Raji (cell line): ENCODE results near the gene WNT6.

Experiments
- POLR2A ChIP-seq: IDR thresholded peaks from 2 replicates; pipeline ENCODE4 v1.6.1; 2011; ENCODE audit warnings: low read depth, low read length, control low read depth; ENCODE audit not compliant: insufficient read depth

WNT6 gene

DNA sequence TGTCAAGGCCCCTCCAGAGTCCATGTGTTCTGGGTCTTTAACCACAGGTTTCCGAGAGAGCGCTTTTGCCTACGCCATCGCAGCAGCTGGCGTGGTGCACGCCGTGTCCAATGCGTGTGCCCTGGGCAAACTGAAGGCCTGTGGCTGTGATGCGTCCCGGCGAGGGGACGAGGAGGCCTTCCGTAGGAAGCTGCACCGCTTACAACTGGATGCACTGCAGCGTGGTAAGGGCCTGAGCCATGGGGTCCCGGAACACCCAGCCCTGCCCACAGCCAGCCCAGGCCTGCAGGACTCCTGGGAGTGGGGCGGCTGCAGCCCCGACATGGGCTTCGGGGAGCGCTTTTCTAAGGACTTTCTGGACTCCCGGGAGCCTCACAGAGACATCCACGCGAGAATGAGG is 30.3 kb downstream of the WNT6 start:
- TF ChIP-seq POLR2A, result no peak

DNA sequence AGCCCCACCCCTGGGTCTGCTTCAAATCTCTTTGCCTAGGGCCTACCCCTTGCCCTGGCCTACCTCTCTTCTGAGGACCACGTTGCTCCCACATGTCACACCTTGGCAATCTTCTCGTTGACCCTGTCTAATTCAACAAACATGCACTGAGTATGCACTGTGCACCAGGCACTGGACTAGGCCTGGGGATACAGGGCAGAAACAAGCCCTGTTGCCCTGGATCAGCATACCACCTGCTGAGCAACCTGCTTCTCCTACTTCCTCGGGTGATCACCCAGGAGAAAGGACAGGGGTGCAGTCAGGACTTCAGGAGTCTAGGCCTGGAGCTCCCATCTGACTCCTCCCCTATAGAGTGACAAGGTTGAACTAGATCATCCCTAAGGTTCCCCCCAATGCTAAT is 30.8 kb downstream of the WNT6 start:
- TF ChIP-seq POLR2A, result no peak

DNA sequence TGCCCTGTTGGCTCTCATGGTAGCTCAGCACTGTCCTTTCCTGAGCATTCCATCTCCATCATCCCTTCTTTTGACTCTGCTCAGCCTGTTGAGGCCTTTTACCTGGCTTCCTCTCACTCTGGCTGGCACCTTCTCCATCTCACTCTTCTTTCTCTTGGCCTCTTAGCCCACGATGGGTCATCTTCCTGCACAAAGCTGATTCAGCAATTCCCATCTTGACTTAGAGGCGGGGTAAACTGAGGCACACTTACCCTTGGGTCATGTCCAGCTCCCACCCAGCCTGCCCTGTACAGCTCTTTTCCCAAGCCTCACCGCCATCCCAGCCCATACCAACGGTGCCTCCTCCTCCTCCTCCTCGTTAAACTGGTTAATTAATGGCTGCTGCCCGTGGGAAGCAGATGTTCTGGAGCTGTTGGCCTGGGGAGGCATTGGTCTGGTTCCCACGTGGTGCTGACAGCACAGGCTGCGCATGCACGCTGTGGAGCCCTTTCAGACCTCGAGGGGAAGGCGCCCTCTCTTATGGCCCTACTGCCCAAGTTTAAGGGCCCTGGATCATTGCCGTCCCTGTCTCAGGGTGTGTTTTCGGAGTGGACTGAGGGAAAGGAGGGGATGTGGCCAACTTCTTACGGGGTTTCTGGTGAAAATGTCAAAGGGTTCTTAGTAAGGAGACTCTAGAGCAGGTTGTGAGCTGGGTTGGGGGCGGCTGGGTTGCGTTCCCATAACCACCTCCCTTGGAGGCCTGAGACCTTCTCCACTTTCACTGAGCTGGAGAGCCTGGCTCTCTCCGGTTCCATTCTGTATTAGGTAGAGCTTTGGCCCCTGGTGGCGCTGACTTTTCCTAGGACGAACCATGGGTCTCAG is 31.9 kb downstream of the WNT6 start:
- TF ChIP-seq POLR2A, result no peak

DNA sequence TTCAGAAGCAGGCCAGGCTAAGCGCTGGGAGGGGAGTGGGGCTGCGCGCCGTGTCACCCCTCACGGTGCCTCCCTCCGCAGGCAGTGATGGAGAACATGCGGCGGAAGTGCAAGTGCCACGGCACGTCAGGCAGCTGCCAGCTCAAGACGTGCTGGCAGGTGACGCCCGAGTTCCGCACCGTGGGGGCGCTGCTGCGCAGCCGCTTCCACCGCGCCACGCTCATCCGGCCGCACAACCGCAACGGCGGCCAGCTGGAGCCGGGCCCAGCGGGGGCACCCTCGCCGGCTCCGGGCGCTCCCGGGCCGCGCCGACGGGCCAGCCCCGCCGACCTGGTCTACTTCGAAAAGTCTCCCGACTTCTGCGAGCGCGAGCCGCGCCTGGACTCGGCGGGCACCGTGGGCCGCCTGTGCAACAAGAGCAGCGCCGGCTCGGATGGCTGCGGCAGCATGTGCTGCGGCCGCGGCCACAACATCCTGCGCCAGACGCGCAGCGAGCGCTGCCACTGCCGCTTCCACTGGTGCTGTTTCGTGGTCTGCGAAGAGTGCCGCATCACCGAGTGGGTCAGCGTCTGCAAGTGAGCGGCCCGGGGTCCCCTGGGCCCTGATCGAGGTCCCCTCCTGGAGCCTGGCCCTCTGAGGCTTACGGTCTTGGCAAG is 33.2 kb downstream of the WNT6 start:
- TF ChIP-seq POLR2A, result peak; percentile 75

DNA sequence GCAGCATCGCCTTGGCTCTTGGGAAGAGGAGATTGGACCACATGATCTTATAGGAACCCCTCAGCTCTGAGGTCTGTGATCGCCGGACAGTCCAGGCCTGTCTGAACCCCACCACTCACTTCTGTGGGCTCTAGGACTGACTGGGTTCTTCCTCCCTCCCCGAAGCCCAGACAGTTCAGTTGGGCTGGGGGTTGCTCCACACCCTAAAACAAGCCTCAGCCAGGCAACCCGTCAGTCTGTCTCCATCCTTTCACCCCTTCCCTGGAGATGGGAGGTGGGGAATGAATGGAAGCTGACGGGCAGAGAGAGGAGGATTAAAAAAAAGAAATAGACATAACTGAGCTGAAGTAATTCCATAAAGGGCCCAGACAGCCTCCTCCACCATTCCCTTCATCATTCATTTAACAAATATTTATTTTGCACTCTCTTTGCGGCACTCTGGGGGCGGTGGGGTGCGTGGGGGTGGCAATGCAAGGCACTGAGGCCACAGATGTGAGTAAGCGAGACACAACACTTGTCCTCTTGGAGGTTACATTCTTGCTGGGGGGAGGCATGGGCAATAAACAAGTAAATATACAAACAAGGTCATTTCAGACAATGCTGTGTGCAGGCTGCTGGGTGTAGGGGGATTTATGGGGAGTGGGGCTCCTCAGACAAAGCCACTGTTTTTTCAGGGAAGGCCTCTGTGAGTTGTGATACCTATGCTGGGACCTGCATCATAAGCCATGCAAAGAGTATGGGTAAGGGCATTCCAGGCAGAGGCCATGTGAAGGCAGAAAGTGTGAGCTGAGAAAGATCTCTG is 33.9 kb downstream of the WNT6 start:
- TF ChIP-seq POLR2A, result no peak

DNA sequence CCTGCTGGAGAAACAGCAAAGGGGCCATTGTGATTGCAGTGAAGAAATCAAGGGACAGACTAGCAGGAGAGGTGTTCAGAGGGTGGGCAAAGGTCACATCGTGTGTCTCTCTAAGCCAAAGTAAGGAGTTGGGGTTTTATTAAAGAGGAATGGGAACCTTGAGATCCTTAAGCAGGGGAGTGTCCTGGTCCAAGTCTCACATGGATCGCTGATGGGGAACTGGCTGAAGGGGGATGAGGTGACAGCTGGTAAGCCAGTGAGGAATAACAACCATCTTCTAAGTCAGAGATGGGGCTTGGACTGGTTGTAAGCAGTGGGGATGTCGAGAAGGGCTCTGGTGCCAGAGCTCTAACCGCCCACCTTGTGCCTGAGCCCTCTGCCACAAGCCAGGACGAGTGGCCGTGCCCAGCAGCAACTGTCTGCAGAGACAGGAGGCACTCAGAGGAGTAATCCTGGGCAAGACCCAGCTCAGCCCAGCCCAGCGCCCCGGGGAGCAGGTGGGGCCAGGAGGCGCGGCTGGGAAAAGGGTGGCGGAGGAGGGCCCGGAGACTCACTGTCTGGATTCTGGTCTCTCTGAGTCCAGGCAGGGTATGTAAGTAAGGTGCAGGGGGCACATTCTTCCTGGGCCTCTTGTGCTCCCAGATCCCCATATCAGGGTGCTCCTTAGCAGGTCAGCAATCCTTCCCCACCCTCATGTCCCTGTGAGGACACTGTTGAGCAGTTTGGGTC is 34.7 kb downstream of the WNT6 start:
- peak; percentile 26; the same call in 1 of the 2 replicates for TF ChIP-seq POLR2A

DNA sequence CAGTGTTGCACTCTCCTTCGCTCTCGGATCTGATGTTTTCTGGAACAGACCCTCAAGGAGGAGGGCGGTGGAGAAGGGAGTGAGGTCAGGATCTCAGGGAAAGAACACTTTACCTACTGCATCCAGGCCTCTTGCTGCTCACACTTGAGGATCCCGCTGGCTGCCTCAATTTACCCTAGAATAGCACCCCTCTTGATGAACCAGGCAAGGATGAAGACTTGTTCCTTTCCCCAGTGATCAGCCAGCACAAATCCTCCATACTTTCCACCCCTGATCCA is 35.2 kb downstream of the WNT6 start:
- no peak for TF ChIP-seq POLR2A

DNA sequence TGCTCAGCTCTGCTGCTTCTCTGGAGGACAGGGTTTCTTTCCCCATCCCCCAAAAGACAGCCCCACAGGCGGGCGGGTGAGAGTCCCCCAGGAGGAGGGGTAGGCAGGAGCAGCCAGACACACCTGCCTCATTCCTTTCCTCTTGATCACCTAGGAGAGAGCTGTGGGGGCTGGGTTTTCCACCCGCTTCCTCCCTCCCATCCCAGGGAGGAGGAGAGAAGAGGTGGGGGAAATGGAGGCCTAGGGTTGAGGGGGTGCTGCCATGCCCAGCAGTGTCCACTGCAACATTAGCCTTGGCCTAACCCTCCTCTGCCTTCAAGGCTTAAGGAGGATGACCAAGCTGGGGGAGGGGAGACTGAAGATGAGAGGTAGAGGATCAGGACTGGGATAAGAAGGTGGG is 35.7 kb downstream of the WNT6 start:
- no peak for TF ChIP-seq POLR2A

DNA sequence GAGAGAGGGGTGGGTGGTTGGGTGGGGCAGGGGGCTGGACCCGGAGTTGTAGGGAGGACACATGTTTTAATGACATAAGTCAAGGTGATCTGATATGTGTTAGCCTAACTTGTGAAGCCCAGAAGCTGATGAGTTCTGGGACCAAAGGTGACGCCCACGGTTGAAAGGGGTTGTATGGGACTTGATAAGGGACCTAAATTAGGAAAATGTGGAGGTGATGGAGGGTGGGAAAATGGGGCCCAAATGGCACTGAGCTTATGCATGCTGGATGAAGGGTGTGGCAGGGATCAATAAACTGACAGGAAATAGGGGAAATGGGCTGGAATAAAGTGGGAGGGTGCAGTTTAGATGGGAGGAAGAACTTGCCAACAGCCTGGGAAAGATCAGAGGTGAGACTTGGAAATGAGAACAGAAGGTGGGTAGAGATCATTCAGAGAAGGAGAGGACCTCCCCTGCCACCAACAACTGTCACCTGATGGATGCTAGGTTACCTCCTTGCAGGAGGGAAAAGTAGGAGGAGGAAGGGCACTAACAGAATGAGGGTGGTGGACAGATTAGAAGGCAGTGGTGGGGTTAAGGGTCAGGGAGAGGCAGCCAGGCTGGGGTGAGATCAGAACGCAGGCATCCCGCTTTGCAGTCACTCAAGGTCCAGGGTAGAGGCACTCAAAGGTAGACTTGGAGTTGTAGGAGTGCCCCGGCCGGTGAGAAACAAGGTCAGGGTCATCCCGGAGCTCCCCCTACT is 36.3 kb downstream of the WNT6 start:
- no peak for TF ChIP-seq POLR2A

DNA sequence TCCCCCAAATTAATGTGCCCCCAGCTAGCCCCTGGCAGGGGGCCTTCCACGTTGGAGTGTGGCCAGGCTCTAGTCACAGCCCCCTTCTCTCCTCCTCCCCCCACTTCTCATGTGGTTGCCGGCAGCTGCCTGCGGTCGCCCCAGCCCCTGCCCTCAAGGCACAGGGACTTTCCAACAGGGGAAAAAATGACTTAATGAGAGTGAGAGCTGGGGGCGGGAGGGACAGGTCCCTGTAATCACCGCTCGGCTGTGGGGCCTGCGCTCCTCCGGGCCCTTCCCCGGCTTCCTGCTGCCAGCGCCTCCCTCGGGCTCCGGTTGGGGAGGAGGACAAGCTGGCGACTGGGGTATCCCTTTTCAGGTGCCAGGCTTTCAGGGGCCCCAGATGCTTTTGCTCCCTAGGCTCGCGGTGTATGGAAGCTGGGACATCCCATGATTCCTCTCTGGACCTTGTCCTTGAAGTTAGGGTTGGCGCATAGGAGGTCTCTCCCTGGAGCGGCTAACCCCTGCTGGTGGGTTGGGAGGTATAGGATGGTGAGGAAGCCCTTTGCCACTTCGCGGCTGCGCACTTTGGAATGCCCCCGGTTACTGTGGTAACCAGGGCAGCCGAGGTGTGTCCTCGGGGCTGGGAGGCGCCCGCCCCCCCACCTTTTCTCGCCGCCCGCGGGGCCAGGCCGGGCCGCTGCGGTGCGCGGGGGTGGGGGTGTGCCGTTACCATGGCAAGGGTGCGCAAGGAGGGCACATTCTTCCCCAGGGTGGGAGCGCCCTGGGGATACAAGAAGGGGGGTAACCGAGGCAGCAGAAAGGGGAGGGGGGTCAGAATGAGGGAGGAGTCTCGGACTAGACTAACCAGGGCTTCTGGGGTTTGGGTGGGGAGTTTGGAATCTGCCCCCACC is 37.1 kb downstream of the WNT6 start:
- TF ChIP-seq POLR2A, result peak; percentile 33

DNA sequence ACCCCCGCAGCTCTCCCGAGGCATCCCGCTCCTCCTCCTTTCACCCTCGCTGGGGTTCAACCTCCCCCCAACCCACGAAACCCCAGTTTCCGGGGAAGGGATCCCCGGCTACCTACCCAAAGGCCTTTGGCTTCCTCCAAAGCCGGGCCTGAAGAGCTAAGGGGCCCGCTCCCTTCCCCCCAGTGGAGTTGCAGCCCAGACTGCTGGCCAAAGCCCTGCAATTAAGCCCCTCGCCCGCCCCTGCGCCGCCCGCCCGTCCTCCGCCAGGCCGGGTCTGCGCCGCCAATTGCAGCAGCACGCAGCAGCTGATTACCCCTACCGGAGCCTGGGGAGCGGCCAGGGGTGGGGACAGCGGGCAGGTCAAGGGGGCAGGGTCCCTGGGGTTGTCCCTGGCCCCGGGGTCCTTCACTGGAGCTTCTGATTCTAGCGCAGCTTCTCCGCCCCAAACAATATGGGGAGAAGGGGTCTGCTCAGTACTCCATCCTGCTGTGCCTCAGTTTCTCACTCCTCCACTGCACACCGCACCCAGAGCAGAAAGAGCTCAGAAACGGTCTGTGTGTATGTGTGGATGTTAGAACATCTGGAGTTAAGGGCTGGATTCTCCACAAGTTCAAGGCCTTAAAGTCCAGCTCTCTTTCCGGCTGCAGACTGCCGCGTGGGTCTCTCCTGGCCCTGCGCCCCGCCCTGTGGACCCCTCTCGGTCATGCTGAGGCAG is 37.9 kb downstream of the WNT6 start:
- no peak for TF ChIP-seq POLR2A

DNA sequence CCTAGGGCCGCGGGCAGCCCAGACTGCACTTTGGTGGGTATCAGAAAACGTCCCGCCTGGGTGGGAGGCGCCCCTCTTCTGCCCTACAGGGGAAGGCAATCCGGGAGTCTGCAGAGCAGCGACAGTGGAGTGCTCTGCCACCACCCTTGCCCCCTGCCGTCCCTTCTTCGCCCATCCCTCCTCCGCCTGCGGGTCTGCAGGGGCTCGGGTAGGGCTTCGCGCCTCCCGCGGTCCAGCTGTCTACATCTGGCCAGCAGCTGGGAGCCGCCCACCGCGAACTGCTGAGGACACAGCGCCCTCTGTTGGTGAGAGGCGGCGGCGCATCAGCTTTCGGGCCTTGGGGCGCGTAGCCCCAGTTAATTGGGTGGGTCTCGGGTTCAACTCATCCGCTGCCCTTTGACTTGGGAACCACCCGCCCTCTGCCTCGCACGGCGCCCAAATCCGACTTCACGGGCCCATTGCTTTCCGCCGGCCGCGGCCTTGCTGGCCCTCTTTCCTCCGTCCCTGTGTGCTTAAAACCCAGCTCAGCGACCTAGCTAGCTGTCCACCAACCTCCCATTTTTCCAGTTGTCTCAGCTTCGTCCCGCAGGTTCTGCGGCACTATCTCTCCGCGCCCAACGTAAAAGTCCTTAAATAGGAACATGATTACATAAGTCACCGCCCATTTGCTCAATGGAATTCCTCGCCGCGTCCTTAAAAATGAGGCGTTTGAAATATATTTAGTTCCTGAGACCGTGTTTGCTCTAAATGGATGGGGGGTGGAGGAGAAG is 38.7 kb downstream of the WNT6 start:
- no peak for TF ChIP-seq POLR2A
